ENCODE results near the gene ZKSCAN3.

DNA sequence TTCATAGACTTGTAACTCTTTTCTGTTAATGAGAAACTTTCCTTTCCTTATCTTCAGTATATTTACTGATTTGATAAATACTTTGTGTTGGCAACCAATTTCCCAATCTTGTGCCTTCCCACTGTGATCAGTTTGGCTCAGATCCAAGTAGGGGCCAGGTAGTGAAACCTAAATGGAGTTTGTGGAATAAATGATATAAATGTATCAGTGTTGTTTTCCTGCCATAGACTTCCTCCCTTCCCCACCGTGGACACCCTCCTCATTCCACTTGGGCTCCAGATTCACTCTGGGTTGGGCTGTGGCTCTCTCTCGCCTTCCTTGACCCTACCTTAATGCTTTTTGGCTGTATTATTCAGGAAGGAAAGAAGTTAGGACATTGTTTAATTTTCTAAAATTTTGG lies 1.3 kb downstream of the ZKSCAN3 start:
- TF ChIP-seq CTCF (conservative IDR thresholded peaks at IDR 0.05; ENCODE audit: low read depth, low read length) = no peak
- no peak for TF ChIP-seq EZH2 (IDR thresholded peaks at IDR 0.05; ENCODE audit: low read length, unreplicated experiment)
